Endodermal cell (in vitro differentiated cells): ENCODE measurements around the gene LBH. TPM values are rescaled to one million over a fixed set of nuclear protein-coding genes. Genes with fewer than 3 reads are reported as not detected.

Experiments
- DNase-seq: peaks from one replicate; pipeline ENCODE4 v3.0.0-alpha.2; 2017
- H3K27ac ChIP-seq: 2 replicates; pipeline ENCODE4 v1.5.1; 2013; ENCODE audit warnings: mild to moderate bottlenecking, low read depth, low read length, moderate library complexity
- H3K27me3 ChIP-seq: 2 replicates; pipeline ENCODE4 v1.6.1; 2013; ENCODE audit warnings: mild to moderate bottlenecking, low read length, moderate library complexity; ENCODE audit not compliant: insufficient read depth, control insufficient read depth, poor library complexity, severe bottlenecking
- H3K36me3 ChIP-seq: 2 replicates; pipeline ENCODE4 v1.7.0; 2013; ENCODE audit warnings: mild to moderate bottlenecking, low read length, moderate library complexity; ENCODE audit not compliant: control insufficient read depth, insufficient read depth
- H3K4me1 ChIP-seq: one replicate; pipeline ENCODE4 v1.7.0; 2013; ENCODE audit warnings: low read length; ENCODE audit not compliant: control insufficient read depth, insufficient read depth
- H3K4me3 ChIP-seq: 2 replicates; pipeline ENCODE4 v1.5.1; 2013; ENCODE audit warnings: mild to moderate bottlenecking, low read length, moderate library complexity
- H3K9ac ChIP-seq: 2 replicates; pipeline ENCODE4 v1.6.1; 2013; ENCODE audit warnings: mild to moderate bottlenecking, low read length, moderate library complexity; ENCODE audit not compliant: poor library complexity, severe bottlenecking; ENCODE audit errors: extremely low read depth
- H3K9me3 ChIP-seq: 2 replicates; pipeline ENCODE4 v1.6.1; 2013; ENCODE audit warnings: mild to moderate bottlenecking, low read length, moderate library complexity; ENCODE audit not compliant: control insufficient read depth
- H3K27ac Mint-ChIP-seq: 2 replicates; pipeline ENCODE4 v1.8.0; 2020; ENCODE audit warnings: mixed read lengths
- H3K27me3 Mint-ChIP-seq: 2 replicates; pipeline ENCODE4 v1.8.0; 2021; ENCODE audit warnings: mild to moderate bottlenecking, mixed read lengths; ENCODE audit not compliant: insufficient read depth
- H3K36me3 Mint-ChIP-seq: 2 replicates; pipeline ENCODE4 v1.8.0; 2020; ENCODE audit warnings: low read depth, mixed read lengths
- H3K4me1 Mint-ChIP-seq: 2 replicates; pipeline ENCODE4 v1.8.0; 2020; ENCODE audit warnings: mixed read lengths
- H3K4me3 Mint-ChIP-seq: 2 replicates; pipeline ENCODE4 v1.8.0; 2020; ENCODE audit warnings: mild to moderate bottlenecking, moderate library complexity, mixed read lengths
- H3K9me3 Mint-ChIP-seq: 2 replicates; pipeline ENCODE4 v1.8.0; 2020; ENCODE audit warnings: mild to moderate bottlenecking, mixed read lengths
- WGBS, 2 experiments: methylation state at CpG; one replicate each; pipeline versions ENCODE4 v1.1.5 to v1.1.7; 2013; ENCODE audit warnings: missing lambda C conversion rate in 2 of 2, mixed read lengths in 1 of 2; ENCODE audit not compliant: insufficient coverage in 1 of 2, insufficient read length in 1 of 2; 5-methylcytosine and 5-hydroxymethylcytosine counted together
- total RNA-seq, 2 donors: library from RNA; stranded (reverse); fragmentation: NEBNext Ultra II Directional in 1 of 2; extraction: Animal tissue kit (Norgen Biotek cat#: 25700) in 1 of 2; gene quantifications; 2 replicates in 1 of 2; 3 replicates in 1 of 2; pipeline ENCODE4 v1.2.1, GENCODE V29; 2021
- TF ChIP-seq, protein P1 (sequence below): fragments of 200-600 bp; sonication (generic); conservative IDR thresholded peaks from 2 replicates; pipeline ENCODE4 v1.5.0; 2021; ENCODE audit warnings: antibody characterized with exemption, mild to moderate bottlenecking

LBH gene
- total RNA-seq, 2 donors from 2014 or later = 48.0 to 50.0 TPM

DNA sequence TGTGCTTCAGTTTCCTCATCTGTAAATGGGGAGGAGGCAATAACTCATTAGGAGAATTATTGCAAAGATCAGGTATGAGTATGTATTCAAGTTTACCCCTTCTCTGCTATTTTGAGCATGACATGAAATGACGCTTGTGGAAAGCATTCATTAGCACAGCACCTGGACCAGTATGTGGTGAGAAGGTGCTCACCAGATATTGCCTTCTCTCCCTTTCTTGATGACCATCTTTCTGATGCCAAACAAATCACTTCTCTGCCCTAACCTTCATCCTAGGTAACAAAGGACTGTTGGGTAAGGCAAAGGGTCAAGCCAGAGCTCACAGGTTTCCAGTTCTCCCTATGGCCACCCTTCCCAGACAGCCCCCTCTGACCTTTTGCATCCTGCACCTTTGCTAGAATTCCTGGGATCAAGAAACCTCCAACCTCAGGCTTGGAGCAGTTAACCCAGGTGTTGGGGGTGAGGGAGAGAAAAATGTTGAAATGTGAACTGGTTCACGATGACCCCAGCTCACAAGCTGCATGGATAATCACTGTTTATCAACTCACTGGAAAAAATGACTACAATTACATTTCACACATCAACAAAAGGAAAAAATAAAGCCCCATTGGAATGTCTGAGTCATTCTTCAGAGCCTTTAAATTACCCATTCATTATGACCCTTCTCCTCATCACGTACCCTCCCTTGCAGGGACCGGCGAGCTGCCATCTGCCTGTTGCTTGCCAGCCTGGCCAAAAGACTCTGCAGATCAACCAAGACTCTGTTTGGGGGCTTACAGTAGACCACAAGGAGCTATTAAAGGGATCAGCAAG is 41.6 kb downstream of the LBH start:
- 92 to 94% methylated on average over 1 to 5 of the region's 5 CpGs for WGBS, 2 experiments
- no peak overlapping the region for H3K9ac ChIP-seq
- H3K36me3 ChIP-seq = no peaks in the 10 kb centered on the region
- no peak for DNase-seq
- Mint-ChIP-seq H3K4me1 (peaks cover 17% of the 10 kb centered on the region), H3K4me3 (no peak overlapping the region), H3K36me3 (no peaks in the 10 kb centered on the region), H3K9me3 (no peaks in the 10 kb centered on the region), H3K27ac (peak overlapping the region; percentile 79), H3K27me3 (no peaks in the 10 kb centered on the region)
- no peaks in the 10 kb centered on the region for H3K27me3 ChIP-seq
- H3K9me3 ChIP-seq = no peaks in the 10 kb centered on the region
- TF ChIP-seq, protein P1, sequence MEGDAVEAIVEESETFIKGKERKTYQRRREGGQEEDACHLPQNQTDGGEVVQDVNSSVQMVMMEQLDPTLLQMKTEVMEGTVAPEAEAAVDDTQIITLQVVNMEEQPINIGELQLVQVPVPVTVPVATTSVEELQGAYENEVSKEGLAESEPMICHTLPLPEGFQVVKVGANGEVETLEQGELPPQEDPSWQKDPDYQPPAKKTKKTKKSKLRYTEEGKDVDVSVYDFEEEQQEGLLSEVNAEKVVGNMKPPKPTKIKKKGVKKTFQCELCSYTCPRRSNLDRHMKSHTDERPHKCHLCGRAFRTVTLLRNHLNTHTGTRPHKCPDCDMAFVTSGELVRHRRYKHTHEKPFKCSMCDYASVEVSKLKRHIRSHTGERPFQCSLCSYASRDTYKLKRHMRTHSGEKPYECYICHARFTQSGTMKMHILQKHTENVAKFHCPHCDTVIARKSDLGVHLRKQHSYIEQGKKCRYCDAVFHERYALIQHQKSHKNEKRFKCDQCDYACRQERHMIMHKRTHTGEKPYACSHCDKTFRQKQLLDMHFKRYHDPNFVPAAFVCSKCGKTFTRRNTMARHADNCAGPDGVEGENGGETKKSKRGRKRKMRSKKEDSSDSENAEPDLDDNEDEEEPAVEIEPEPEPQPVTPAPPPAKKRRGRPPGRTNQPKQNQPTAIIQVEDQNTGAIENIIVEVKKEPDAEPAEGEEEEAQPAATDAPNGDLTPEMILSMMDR = no peak
- no peak overlapping the region for H3K27ac ChIP-seq
- H3K4me3 ChIP-seq = no peak overlapping the region
- H3K4me1 ChIP-seq = no peaks in the 10 kb centered on the region

DNA sequence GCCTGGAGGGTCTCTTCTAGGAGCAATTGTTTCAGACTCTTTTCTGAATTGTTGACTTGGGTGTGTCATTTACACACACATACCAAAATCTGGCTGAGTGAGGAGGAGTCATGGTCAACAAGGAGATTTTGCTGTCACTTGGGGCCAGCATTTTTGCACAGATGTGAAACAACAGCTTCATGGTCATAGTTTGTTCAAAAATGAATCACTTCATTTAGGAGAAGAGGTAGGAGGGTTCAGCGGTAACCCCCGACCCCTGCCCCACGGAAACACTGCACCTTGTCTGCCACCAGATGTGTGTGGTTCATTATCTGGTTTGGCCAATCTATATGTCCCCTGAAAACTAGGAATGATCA is 42.2 kb downstream of the LBH start:
- Histone ChIP-seq H3K4me3 (no peak overlapping the region), H3K4me1 (no peaks in the 10 kb centered on the region), H3K27me3 (no peaks in the 10 kb centered on the region), H3K9me3 (no peaks in the 10 kb centered on the region), H3K9ac (no peak overlapping the region), H3K36me3 (no peaks in the 10 kb centered on the region), H3K27ac (no peak overlapping the region)
- no peaks in the 10 kb centered on the region for H3K27me3 Mint-ChIP-seq
- H3K4me1 Mint-ChIP-seq = peaks cover 17% of the 10 kb centered on the region
- TF ChIP-seq, protein P1 = no peak
- no peak for DNase-seq
- no peaks in the 10 kb centered on the region for H3K9me3 Mint-ChIP-seq
- no peak overlapping the region for H3K4me3 Mint-ChIP-seq
- WGBS, 2 experiments = 96 to 100% methylated on average over 3 of the region's 3 CpGs
- H3K27ac Mint-ChIP-seq = peak overlapping the region; percentile 79
- no peaks in the 10 kb centered on the region for H3K36me3 Mint-ChIP-seq

DNA sequence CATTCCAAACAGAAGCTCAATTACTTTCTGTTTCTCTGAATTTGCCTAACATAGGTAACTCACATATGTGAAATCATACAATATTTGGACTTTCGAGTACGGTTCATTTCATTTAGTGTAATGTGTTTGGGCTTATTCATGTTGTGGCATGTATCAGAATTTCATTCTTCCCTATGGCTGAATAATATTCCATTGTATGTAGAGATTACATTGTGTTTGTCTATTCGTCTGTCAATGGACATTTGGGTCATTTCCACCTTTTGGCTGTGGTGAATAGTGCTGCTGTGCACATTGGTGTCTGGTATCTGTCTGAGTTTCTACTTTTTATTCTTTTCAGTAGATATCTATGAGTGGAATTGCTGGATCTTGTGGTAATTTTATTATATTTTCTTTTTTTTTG is 43.9 kb downstream of the LBH start:
- Mint-ChIP-seq H3K36me3 (no peaks in the 10 kb centered on the region), H3K9me3 (no peaks in the 10 kb centered on the region), H3K4me1 (peaks cover 14% of the 10 kb centered on the region), H3K4me3 (no peak overlapping the region), H3K27me3 (no peaks in the 10 kb centered on the region), H3K27ac (no peak overlapping the region)
- TF ChIP-seq, protein P1 = no peak
- H3K9me3 ChIP-seq = no peaks in the 10 kb centered on the region
- H3K9ac ChIP-seq = no peak overlapping the region
- no peak overlapping the region for H3K4me3 ChIP-seq
- H3K27ac ChIP-seq = no peak overlapping the region
- no peak for DNase-seq
- H3K36me3 ChIP-seq = no peaks in the 10 kb centered on the region
- no peaks in the 10 kb centered on the region for H3K4me1 ChIP-seq
- 91% methylated on average over 3 of the region's 3 CpGs; no CpG with 5 or more reads in 1 of the 2 experiments for WGBS, 2 experiments
- no peaks in the 10 kb centered on the region for H3K27me3 ChIP-seq
